ENCODE measurements around the gene POLE4. TPM values are rescaled to one million over a fixed set of nuclear protein-coding genes. Genes with fewer than 3 reads are reported as not detected.

The POLE4 gene
- total RNA-seq, 2 donors from 2014 or later = 17.2 to 21.9 TPM

GRCh38 chr2:74984947-74985637, 26.6 kb downstream of the POLE4 start:
- no peaks in the 10 kb centered on the region for H3K36me3 ChIP-seq
- H3K27me3 ChIP-seq (replicated peaks; ENCODE audit: insufficient read depth) = no peaks in the 10 kb centered on the region
- no peaks in the 10 kb centered on the region for H3K9me3 ChIP-seq
- H3K4me1 ChIP-seq (replicated peaks) = no peaks in the 10 kb centered on the region
- 79% methylated on average over 3 of the region's 3 CpGs for WGBS
- no peak for DNase-seq (ENCODE audit: low spot score)
- TF ChIP-seq CTCF (IDR thresholded peaks at IDR 0.05) = no peak
- TF ChIP-seq POLR2AphosphoS5 (IDR thresholded peaks at IDR 0.05) = no peak
- no peak for TF ChIP-seq POLR2A (IDR thresholded peaks at IDR 0.05)
- no peak overlapping the region for H3K4me3 ChIP-seq
- intact Hi-C loops (cut with DNase I) = no loop called here
- no peak overlapping the region for H3K27ac ChIP-seq

- TF ChIP-seq CTCF (IDR thresholded peaks at IDR 0.05) (no peak), POLR2A (IDR thresholded peaks at IDR 0.05) (no peak), POLR2AphosphoS5 (IDR thresholded peaks at IDR 0.05) (no peak)
- no peak for DNase-seq (ENCODE audit: low spot score)
- Histone ChIP-seq H3K4me3 (no peak overlapping the region), H3K4me1 (replicated peaks) (no peaks in the 10 kb centered on the region), H3K27me3 (replicated peaks; ENCODE audit: insufficient read depth) (no peaks in the 10 kb centered on the region), H3K9me3 (no peaks in the 10 kb centered on the region), H3K36me3 (no peaks in the 10 kb centered on the region), H3K27ac (no peak overlapping the region)
- WGBS = 64% methylated on average over 7 of the region's 7 CpGs
- intact Hi-C loops (cut with DNase I) = no loop called here
These were observed 27.7 kb downstream of the POLE4 start for GRCh38 chr2:74985978-74986609.

GRCh38 chr2:74991977-74992376, 33.5 kb downstream of the POLE4 start:
- Histone ChIP-seq H3K27me3 (replicated peaks; ENCODE audit: insufficient read depth) (no peaks in the 10 kb centered on the region), H3K27ac (no peak overlapping the region), H3K36me3 (no peaks in the 10 kb centered on the region), H3K9me3 (no peaks in the 10 kb centered on the region), H3K4me3 (no peak overlapping the region), H3K4me1 (replicated peaks) (no peaks in the 10 kb centered on the region)
- intact Hi-C loops (cut with DNase I) = no loop called here
- WGBS = 50% methylated on average over 4 of the region's 4 CpGs
- TF ChIP-seq CTCF (IDR thresholded peaks at IDR 0.05) = no peak
- TF ChIP-seq POLR2A (IDR thresholded peaks at IDR 0.05) = no peak
- no peak for TF ChIP-seq POLR2AphosphoS5 (IDR thresholded peaks at IDR 0.05)
- no peak for DNase-seq (ENCODE audit: low spot score)

GRCh38 chr2:74999468-74999867, 41.0 kb downstream of the POLE4 start:
- H3K27ac ChIP-seq = no peak overlapping the region
- no peak for TF ChIP-seq POLR2AphosphoS5 (IDR thresholded peaks at IDR 0.05)
- no peak for TF ChIP-seq POLR2A (IDR thresholded peaks at IDR 0.05)
- no peak for DNase-seq (ENCODE audit: low spot score)
- no peak overlapping the region for H3K4me3 ChIP-seq
- H3K9me3 ChIP-seq = no peaks in the 10 kb centered on the region
- H3K27me3 ChIP-seq (replicated peaks; ENCODE audit: insufficient read depth) = no peaks in the 10 kb centered on the region
- 91% methylated on average over 5 of the region's 5 CpGs for WGBS
- H3K36me3 ChIP-seq = no peaks in the 10 kb centered on the region
- intact Hi-C loops (cut with DNase I) = no loop called here
- no peaks in the 10 kb centered on the region for H3K4me1 ChIP-seq (replicated peaks)

GRCh38 chr2:75002007-75002406, 43.6 kb downstream of the POLE4 start:
- Histone ChIP-seq H3K27me3 (replicated peaks; ENCODE audit: insufficient read depth) (no peaks in the 10 kb centered on the region), H3K4me3 (no peak overlapping the region), H3K9me3 (no peaks in the 10 kb centered on the region), H3K27ac (no peak overlapping the region), H3K4me1 (replicated peaks) (no peaks in the 10 kb centered on the region), H3K36me3 (no peaks in the 10 kb centered on the region)
- no peak for DNase-seq (ENCODE audit: low spot score)
- 61% methylated on average over 3 of the region's 3 CpGs for WGBS
- intact Hi-C loops (cut with DNase I) = no loop called here
- TF ChIP-seq POLR2AphosphoS5 (IDR thresholded peaks at IDR 0.05) (no peak), CTCF (IDR thresholded peaks at IDR 0.05) (no peak), POLR2A (IDR thresholded peaks at IDR 0.05) (no peak)
